H7 (cell line): Measurements from ENCODE around the gene FBXW10. TPM values are rescaled to one million over a fixed set of nuclear protein-coding genes. Genes with fewer than 3 reads are reported as not detected.
"Not testable (repeated sequence)": the region's sequence is repeated elsewhere in the genome, so short reads cannot be mapped to it uniquely, and the experiment has no call there.

Experiments
- DNase-seq: peaks from one replicate; pipeline ENCODE4 v3.0.0; 2012
- H3K27me3 ChIP-seq: 2 replicates; pipeline ENCODE4 v1.6.0; 2011; ENCODE audit warnings: mild to moderate bottlenecking, low read length; ENCODE audit not compliant: control insufficient read depth, insufficient read depth
- H3K36me3 ChIP-seq: replicated peaks from 2 replicates; pipeline ENCODE4 v1.5.1; 2011; ENCODE audit warnings: low read length; ENCODE audit not compliant: control insufficient read depth, insufficient read depth
- H3K4me3 ChIP-seq: 2 replicates; pipeline ENCODE4 v1.5.1; 2011; ENCODE audit warnings: low read depth, mild to moderate bottlenecking, control low read depth, low read length, moderate library complexity; ENCODE audit not compliant: insufficient read depth
- total RNA-seq: library from RNA; depleted of rRNA; stranded (reverse); fragments of >200 nt; shearing (Covaris generic); gene quantifications from 2 replicates; pipeline ENCODE4 v1.2.3, GENCODE V29; 2014

FBXW10 gene
- total RNA-seq, 1 experiment from 2014 or later = not detected

- H3K27me3 ChIP-seq, H3K4me3 ChIP-seq, DNase-seq, H3K36me3 ChIP-seq: not testable (repeated sequence)
Measured at GRCh38 chr17:18733350-18733749, 10.5 kb upstream of the FBXW10 start.

GRCh38 chr17:18739616-18740391 is 4.0 kb upstream of the FBXW10 start:
- not testable (repeated sequence) for DNase-seq, H3K27me3 ChIP-seq, H3K36me3 ChIP-seq, H3K4me3 ChIP-seq

- H3K36me3 ChIP-seq, H3K27me3 ChIP-seq, DNase-seq, H3K4me3 ChIP-seq: not testable (repeated sequence)
Measured at GRCh38 chr17:18741228-18741627, 2.6 kb upstream of the FBXW10 start.

GRCh38 chr17:18744726-18745125 is 872 bp downstream of the FBXW10 start:
- H3K27me3 ChIP-seq, DNase-seq, H3K4me3 ChIP-seq, H3K36me3 ChIP-seq: not testable (repeated sequence)

- not testable (repeated sequence) for DNase-seq, H3K36me3 ChIP-seq, H3K4me3 ChIP-seq, H3K27me3 ChIP-seq
Measured at GRCh38 chr17:18746551-18746950, 2.7 kb downstream of the FBXW10 start.

GRCh38 chr17:18747501-18747900 is 3.6 kb downstream of the FBXW10 start:
- not testable (repeated sequence) for H3K36me3 ChIP-seq, H3K27me3 ChIP-seq, H3K4me3 ChIP-seq, DNase-seq

GRCh38 chr17:18750242-18750641 is 6.4 kb downstream of the FBXW10 start:
- not testable (repeated sequence) for H3K4me3 ChIP-seq, H3K27me3 ChIP-seq, H3K36me3 ChIP-seq, DNase-seq

- H3K36me3 ChIP-seq, DNase-seq, H3K27me3 ChIP-seq, H3K4me3 ChIP-seq: not testable (repeated sequence)
Measured at GRCh38 chr17:18753829-18754409, 10.1 kb downstream of the FBXW10 start.

GRCh38 chr17:18755969-18756368 is 12.1 kb downstream of the FBXW10 start:
- not testable (repeated sequence) for DNase-seq, H3K36me3 ChIP-seq, H3K27me3 ChIP-seq, H3K4me3 ChIP-seq

- not testable (repeated sequence) for H3K36me3 ChIP-seq, DNase-seq, H3K27me3 ChIP-seq
Measured at GRCh38 chr17:18757368-18758044, 13.7 kb downstream of the FBXW10 start.

GRCh38 chr17:18758344-18758743 is 14.5 kb downstream of the FBXW10 start:
- H3K4me3 ChIP-seq, H3K36me3 ChIP-seq, DNase-seq, H3K27me3 ChIP-seq: not testable (repeated sequence)

More at GRCh38 chr17:18757368-18758044, 13.7 kb downstream of the FBXW10 start:
- not testable (repeated sequence) for H3K4me3 ChIP-seq

- H3K36me3 ChIP-seq, H3K4me3 ChIP-seq, DNase-seq, H3K27me3 ChIP-seq: not testable (repeated sequence)
Measured at GRCh38 chr17:18760221-18760620, 16.4 kb downstream of the FBXW10 start.

- H3K36me3 ChIP-seq, DNase-seq, H3K4me3 ChIP-seq, H3K27me3 ChIP-seq: not testable (repeated sequence)
Measured at GRCh38 chr17:18770572-18770971, 26.7 kb downstream of the FBXW10 start.

GRCh38 chr17:18771066-18771465 is 27.2 kb downstream of the FBXW10 start:
- not testable (repeated sequence) for H3K4me3 ChIP-seq, H3K27me3 ChIP-seq, H3K36me3 ChIP-seq, DNase-seq

GRCh38 chr17:18772471-18772870 is 28.6 kb downstream of the FBXW10 start:
- Histone ChIP-seq H3K4me3 (no peak overlapping the region), H3K36me3 (no peaks in the 10 kb centered on the region)

More at GRCh38 chr17:18772471-18772870, 28.6 kb downstream of the FBXW10 start:
- DNase-seq = no peak
- no peaks in the 10 kb centered on the region for H3K27me3 ChIP-seq
